Nephron progenitor cell (in vitro differentiated cells): ENCODE measurements around the gene SLC22A8.
"Not testable (repeated sequence)": the region's sequence is repeated elsewhere in the genome, so short reads cannot be mapped to it uniquely, and the experiment has no call there.

ENCODE experiments used
- DNase-seq: peaks from one replicate; pipeline ENCODE4 v3.0.0; 2021
- H3K27ac Mint-ChIP-seq: 2 replicates; pipeline ENCODE4 v1.8.0; 2021; ENCODE audit warnings: mild to moderate bottlenecking, moderate library complexity, mixed read lengths
- H3K27me3 Mint-ChIP-seq: 2 replicates; pipeline ENCODE4 v1.8.0; 2021; ENCODE audit warnings: mild to moderate bottlenecking, low read depth, mixed read lengths; ENCODE audit not compliant: poor library complexity
- H3K36me3 Mint-ChIP-seq: 2 replicates; pipeline ENCODE4 v1.8.0; 2021; ENCODE audit warnings: low read depth, mixed read lengths
- H3K4me1 Mint-ChIP-seq: 2 replicates; pipeline ENCODE4 v1.8.0; 2021; ENCODE audit warnings: mixed read lengths
- H3K4me3 Mint-ChIP-seq: 2 replicates; pipeline ENCODE4 v1.8.0; 2021; ENCODE audit warnings: mild to moderate bottlenecking, moderate library complexity, mixed read lengths
- H3K9me3 Mint-ChIP-seq: 2 replicates; pipeline ENCODE4 v1.8.0; 2021; ENCODE audit warnings: mild to moderate bottlenecking, moderate library complexity, mixed read lengths
- TF ChIP-seq, protein P1 (sequence below): fragments of 200-600 bp; sonication (generic); IDR thresholded peaks from 2 replicates; pipeline ENCODE4 v1.5.0; 2021; ENCODE audit warnings: antibody characterized with exemption

Gene SLC22A8, protein sequence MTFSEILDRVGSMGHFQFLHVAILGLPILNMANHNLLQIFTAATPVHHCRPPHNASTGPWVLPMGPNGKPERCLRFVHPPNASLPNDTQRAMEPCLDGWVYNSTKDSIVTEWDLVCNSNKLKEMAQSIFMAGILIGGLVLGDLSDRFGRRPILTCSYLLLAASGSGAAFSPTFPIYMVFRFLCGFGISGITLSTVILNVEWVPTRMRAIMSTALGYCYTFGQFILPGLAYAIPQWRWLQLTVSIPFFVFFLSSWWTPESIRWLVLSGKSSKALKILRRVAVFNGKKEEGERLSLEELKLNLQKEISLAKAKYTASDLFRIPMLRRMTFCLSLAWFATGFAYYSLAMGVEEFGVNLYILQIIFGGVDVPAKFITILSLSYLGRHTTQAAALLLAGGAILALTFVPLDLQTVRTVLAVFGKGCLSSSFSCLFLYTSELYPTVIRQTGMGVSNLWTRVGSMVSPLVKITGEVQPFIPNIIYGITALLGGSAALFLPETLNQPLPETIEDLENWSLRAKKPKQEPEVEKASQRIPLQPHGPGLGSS

DNA sequence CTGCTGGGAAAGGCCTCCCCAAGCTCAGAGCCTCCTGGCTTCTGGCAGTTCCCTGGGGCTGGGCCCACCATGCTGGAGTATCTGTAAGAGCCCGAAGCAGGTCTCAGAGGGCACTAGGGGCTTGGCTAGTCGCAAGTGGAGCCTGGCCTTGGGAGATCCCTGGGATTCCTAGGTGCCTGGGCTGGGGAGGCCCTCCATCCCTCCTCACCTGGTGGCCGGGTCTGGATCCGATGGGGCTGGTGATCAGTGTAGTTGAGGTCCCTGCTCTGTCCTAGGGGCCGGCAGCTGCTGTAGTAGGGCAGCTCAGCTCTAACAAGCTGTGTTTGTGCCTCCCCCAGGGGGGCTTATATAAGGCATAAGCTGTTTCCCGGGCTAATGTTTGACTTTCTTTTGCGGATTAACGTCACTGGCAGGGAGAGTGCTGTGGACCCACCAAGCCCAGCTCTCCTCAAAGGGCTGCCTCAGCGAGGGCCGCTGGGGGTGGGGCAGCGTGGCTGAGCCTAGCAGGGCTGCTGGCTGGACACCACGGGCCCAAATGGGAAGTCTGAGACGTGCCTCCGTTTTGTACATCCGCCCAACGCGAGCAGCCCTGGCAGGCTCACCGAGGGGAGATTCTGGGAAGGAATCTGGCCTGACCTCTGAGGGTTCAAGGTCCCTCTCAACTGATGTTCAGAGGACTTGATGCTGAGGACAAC lies at the start of gene SLC22A8:
Gene SLC22A8 (minus strand): TSS at position 321 of the 695 bp plus-strand sequence. CDS start 883 bp downstream, outside the sequence.
- Mint-ChIP-seq H3K36me3 (no peaks in the 10 kb centered on the region), H3K4me1 (peaks cover 16% of the 10 kb centered on the region), H3K27ac (no peak within 1 kb of the TSS), H3K9me3 (no peaks in the 10 kb centered on the region), H3K27me3 (peaks cover 28% of the 10 kb centered on the region), H3K4me3 (no peak within 1 kb of the TSS)
- TF ChIP-seq, protein P1, sequence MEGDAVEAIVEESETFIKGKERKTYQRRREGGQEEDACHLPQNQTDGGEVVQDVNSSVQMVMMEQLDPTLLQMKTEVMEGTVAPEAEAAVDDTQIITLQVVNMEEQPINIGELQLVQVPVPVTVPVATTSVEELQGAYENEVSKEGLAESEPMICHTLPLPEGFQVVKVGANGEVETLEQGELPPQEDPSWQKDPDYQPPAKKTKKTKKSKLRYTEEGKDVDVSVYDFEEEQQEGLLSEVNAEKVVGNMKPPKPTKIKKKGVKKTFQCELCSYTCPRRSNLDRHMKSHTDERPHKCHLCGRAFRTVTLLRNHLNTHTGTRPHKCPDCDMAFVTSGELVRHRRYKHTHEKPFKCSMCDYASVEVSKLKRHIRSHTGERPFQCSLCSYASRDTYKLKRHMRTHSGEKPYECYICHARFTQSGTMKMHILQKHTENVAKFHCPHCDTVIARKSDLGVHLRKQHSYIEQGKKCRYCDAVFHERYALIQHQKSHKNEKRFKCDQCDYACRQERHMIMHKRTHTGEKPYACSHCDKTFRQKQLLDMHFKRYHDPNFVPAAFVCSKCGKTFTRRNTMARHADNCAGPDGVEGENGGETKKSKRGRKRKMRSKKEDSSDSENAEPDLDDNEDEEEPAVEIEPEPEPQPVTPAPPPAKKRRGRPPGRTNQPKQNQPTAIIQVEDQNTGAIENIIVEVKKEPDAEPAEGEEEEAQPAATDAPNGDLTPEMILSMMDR = no peak
- no peak for DNase-seq

DNA sequence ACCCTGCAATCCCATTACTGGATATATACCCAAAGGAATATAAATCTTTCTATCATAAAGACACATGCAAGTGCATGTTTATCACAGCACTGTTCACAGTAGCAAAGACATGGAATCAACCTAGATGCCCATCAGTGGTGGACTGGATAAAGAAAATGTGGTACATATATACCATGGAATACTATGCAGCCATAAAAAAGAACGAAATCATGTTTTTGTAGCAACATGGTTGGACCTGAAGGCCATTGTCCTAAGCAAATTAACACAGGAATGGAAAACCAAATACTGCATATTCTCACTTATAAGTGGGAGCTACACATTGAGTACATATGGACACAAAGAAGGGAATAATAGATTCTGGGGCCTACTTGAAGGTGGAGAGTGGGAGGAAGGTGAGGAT lies 30.6 kb upstream of the SLC22A8 start:
- not testable (repeated sequence) for H3K36me3 Mint-ChIP-seq, H3K4me3 Mint-ChIP-seq, DNase-seq, H3K4me1 Mint-ChIP-seq, H3K27ac Mint-ChIP-seq
- Mint-ChIP-seq H3K9me3 (peaks cover 35% of the 10 kb centered on the region), H3K27me3 (peaks cover 12% of the 10 kb centered on the region)

DNA sequence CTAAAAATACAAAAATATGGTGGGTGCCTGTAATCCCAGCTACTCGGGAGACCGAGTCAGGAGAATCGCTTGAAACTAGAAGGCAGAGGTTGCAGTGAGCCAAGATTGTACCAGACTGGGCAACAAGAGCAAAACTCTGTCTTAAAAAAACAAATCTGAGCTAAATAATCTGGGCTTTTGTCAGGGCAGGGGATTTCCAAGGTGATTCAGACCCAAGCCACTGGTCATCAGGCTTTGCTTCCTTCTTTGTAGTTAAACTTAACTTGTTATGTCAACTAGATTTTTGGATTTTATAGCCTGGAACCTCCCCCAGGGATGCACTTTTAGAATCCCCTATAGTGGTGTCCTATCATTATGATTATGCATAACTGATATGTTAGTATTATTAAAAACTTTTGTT lies 27.0 kb upstream of the SLC22A8 start:
- Mint-ChIP-seq H3K4me1 (no peaks in the 10 kb centered on the region), H3K9me3 (peaks cover 31% of the 10 kb centered on the region), H3K36me3 (no peaks in the 10 kb centered on the region), H3K4me3 (no peak overlapping the region), H3K27ac (no peak overlapping the region), H3K27me3 (peaks cover 23% of the 10 kb centered on the region)
- no peak for DNase-seq
- TF ChIP-seq, protein P1 = no peak

DNA sequence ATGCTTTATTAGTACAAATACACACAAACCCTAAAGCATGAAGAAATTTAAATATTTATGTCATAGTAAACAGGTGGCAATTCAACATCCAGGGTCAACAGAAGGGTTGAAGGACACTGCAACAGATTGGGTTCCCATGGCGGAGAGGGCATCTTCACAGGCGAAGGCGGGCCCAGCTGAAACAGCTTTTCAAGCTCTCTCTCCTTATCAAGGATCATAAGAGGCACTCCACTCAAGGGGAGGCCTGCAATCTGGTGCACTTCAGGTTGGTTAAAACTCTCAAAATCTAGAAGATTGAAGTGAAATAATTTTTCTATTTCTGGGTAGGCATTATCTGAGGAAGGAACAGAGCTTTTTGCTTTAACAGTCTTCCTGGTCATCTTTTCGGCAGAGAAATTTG lies 16.8 kb upstream of the SLC22A8 start:
- Mint-ChIP-seq H3K36me3 (no peaks in the 10 kb centered on the region), H3K27ac (no peak overlapping the region), H3K9me3 (peaks cover 7% of the 10 kb centered on the region), H3K4me3 (no peak overlapping the region), H3K4me1 (no peaks in the 10 kb centered on the region), H3K27me3 (peaks cover 38% of the 10 kb centered on the region)
- TF ChIP-seq, protein P1 = no peak
- no peak for DNase-seq

DNA sequence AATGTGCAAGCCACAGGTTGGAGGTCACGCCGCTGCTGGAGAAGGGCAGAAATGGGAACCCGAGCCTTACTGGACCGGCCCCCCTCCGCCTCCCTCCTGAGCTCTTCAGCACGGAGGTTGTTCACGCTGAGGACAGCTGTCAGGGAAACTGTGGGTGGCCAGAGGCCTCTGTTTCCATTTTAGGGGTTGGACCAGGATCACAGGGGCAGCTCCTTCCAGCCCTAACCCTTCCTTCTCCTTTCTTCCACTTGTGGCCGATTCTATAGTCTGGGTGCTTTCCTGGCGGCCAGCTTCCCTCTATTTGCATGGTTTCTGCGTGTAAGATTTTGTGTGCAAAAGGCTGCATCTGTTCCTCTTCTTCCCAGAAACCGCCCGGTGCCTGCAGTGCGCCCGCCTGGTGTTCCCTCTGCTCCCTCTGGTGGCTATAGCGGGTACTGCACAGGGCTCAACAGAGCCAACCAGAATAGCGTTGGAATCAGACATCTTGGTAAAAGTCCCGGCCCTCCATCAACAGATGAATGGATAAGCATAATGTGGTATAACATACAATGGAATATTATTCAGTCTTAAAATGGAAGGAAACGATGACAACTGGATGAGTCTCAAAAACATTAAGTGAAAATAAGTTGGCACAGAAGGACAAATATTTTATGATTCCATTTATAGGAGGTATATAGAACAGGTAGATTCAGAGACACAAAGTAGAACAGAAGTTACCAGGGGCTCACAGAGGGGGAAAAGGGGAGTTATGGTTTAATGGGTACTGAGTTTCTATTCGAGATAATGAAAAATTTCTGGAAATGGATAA lies 8.4 kb upstream of the SLC22A8 start:
- peaks cover 18% of the 10 kb centered on the region for H3K4me1 Mint-ChIP-seq
- no peaks in the 10 kb centered on the region for H3K36me3 Mint-ChIP-seq
- TF ChIP-seq, protein P1 = peak; percentile 99
- no peak overlapping the region for H3K27ac Mint-ChIP-seq
- peak; percentile 96 for DNase-seq
- H3K27me3 Mint-ChIP-seq = peaks cover 42% of the 10 kb centered on the region
- H3K9me3 Mint-ChIP-seq = no peaks in the 10 kb centered on the region
- H3K4me3 Mint-ChIP-seq = no peak overlapping the region
